ENCODE measurements around the gene GALNT17. TPM values are rescaled to one million over a fixed set of nuclear protein-coding genes. Genes with fewer than 3 reads are reported as not detected.

Gene GALNT17
- total RNA-seq, 1 donor from 2014 or later: 95.3 TPM

DNA sequence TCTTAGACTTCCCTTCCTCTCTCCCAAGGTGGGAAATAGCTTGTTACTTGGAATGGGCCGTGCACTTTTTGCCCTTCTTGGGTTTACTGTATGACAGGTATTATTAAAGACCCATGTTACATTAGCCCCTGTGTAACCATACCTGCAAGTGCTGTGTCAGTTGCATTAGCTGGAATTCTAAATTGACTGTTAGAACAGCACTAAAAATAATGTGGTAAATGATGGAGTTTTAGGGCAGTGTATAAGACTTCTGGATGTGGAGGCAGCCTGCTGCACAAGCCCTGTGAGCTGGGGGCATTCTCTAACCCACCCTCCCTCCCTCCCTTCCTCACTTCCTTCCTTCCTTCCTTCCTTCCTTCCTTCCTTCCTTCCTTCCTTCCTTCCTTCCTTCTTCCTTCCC, 52.7 kb downstream of the GALNT17 start:
- no peak for DNase-seq
- Histone ChIP-seq H3K9me3 (replicated peaks) (no peaks in the 10 kb centered on the region), H3K27ac (replicated peaks) (no peak overlapping the region), H3K4me1 (peaks cover 15% of the 10 kb centered on the region), H3K36me3 (no peaks in the 10 kb centered on the region), H3K4me3 (no peak overlapping the region), H3K27me3 (ENCODE audit: low read depth) (no peaks in the 10 kb centered on the region)
- intact Hi-C loops (cut with micrococcal nuclease): no loop called here
- TF ChIP-seq, protein P1, sequence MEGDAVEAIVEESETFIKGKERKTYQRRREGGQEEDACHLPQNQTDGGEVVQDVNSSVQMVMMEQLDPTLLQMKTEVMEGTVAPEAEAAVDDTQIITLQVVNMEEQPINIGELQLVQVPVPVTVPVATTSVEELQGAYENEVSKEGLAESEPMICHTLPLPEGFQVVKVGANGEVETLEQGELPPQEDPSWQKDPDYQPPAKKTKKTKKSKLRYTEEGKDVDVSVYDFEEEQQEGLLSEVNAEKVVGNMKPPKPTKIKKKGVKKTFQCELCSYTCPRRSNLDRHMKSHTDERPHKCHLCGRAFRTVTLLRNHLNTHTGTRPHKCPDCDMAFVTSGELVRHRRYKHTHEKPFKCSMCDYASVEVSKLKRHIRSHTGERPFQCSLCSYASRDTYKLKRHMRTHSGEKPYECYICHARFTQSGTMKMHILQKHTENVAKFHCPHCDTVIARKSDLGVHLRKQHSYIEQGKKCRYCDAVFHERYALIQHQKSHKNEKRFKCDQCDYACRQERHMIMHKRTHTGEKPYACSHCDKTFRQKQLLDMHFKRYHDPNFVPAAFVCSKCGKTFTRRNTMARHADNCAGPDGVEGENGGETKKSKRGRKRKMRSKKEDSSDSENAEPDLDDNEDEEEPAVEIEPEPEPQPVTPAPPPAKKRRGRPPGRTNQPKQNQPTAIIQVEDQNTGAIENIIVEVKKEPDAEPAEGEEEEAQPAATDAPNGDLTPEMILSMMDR (IDR thresholded peaks at IDR 0.05; ENCODE audit: borderline replicate concordance): no peak

DNA sequence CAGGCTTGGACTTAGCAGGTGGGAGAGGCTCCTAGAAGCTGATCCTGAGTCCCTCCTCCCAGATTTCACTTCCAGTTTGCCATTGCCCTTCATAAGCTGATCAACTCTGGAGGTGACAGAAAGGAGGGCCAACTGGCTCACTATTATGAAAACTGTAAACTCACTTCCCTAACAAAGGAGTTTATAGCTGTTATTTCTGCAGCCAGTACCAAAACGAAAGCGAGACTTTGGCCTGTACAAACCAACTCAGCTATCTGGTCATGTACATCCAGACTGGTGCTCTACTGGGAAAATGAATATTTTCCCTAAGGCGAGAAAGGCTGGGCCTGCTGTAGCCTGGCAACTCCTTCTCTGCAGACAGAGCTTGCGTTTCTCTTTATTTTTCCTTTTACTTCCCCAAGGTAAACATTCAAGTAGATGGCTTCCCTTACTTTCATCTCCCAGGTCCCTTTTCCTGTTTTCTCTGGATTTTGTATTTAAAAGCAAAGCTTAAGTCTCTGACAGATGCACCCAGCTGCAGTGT, 54.7 kb downstream of the GALNT17 start:
- H3K27me3 ChIP-seq (ENCODE audit: low read depth): no peaks in the 10 kb centered on the region

DNA sequence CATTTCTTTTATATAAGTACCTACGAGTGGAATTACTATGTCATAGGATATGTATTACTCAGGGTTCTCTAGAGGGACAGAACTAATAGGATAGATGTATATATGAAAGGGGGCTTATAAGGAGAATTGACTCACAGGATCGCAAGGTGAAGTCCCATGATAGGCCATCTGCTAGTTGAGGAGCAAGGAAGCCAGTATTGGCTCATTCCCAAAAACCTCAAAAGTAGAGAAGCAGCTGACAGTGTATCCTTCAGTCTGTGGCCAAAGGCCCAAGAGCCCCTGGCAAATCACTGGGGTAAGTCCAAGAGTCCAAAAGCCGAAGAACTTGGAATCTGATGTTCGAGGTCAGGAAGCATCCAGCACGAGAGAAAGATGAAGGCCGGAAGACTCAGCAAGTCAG, 59.8 kb downstream of the GALNT17 start:
- no peak for DNase-seq
- peaks cover 1% of the 10 kb centered on the region for H3K4me1 ChIP-seq
- TF ChIP-seq, protein P1 (IDR thresholded peaks at IDR 0.05; ENCODE audit: borderline replicate concordance): no peak
- intact Hi-C loops (cut with micrococcal nuclease): no loop called here
- H3K36me3 ChIP-seq: no peaks in the 10 kb centered on the region
- H3K9me3 ChIP-seq (replicated peaks): peaks cover 8% of the 10 kb centered on the region
- H3K4me3 ChIP-seq: no peak overlapping the region
- no peaks in the 10 kb centered on the region for H3K27me3 ChIP-seq (ENCODE audit: low read depth)
- no peak overlapping the region for H3K27ac ChIP-seq (replicated peaks)

More for the DNA sequence above, 54.7 kb downstream of the GALNT17 start:
- intact Hi-C loops (cut with micrococcal nuclease): no loop called here
- no peak overlapping the region for H3K4me3 ChIP-seq
- no peak for DNase-seq
- peaks cover 8% of the 10 kb centered on the region for H3K9me3 ChIP-seq (replicated peaks)
- peaks cover 15% of the 10 kb centered on the region for H3K4me1 ChIP-seq
- TF ChIP-seq, protein P1 (IDR thresholded peaks at IDR 0.05; ENCODE audit: borderline replicate concordance): no peak
- H3K27ac ChIP-seq (replicated peaks): no peak overlapping the region
- H3K36me3 ChIP-seq: no peaks in the 10 kb centered on the region

DNA sequence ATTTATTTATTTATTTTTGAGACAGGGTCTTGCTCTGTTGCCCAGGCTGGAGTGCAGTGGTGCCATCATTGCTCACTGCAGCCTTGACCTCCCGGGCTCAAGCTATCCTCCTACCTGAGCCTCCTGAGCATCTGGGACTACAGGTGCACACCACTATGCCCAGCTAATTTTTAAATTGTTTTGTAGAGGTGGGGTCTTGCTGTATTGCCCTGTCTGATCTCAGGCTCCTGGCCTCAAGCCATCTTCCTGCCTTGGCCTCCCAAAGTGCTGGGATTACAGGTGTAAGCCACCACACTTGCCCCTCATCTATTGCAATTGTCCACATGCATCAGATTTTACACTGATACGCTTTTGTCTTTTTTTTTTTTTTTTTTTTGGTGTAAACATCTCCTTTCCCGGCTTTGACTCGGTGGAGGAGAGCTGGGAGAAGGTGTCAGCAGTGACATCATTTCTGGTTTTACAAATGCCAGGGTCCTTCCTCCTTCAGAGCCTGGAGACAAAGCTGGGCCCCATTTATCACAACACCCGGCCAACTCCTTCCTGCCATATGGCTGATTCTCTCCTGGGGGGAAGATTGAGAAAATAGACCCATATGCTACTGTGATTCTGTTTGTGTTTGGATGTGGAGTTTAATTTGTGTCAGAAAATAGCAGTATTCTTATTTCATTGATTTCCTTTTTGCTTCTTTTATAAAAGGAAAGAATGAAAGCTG, 61.3 kb downstream of the GALNT17 start:
- H3K4me3 ChIP-seq: no peak overlapping the region
- H3K9me3 ChIP-seq (replicated peaks): peaks cover 8% of the 10 kb centered on the region
- no peaks in the 10 kb centered on the region for H3K27me3 ChIP-seq (ENCODE audit: low read depth)
- TF ChIP-seq, protein P1 (IDR thresholded peaks at IDR 0.05; ENCODE audit: borderline replicate concordance): no peak
- no peak overlapping the region for H3K27ac ChIP-seq (replicated peaks)
- intact Hi-C loops (cut with micrococcal nuclease): no loop called here
- peaks cover 1% of the 10 kb centered on the region for H3K4me1 ChIP-seq
- DNase-seq: no peak
- H3K36me3 ChIP-seq: no peaks in the 10 kb centered on the region

DNA sequence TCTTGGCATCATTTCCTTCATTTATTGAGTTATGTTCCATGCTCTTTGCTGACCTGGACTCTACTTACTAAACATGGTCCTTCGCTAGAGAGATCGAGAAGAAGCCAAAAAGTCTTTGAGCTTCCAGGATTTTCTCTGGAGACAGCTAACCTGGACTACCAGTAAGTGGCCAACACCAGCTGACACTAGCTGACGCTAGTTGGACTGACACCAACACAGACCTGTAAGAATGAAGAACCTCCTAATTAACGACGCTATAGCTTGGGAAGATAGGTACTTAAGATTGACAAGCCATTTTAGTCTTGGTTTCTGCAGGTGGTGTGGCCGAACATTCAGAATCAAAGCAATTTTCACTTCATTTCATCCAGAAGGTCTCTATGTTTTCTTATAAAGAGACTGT, 66.4 kb downstream of the GALNT17 start:
- intact Hi-C loops (cut with micrococcal nuclease): no loop called here
- H3K4me1 ChIP-seq: peaks cover 10% of the 10 kb centered on the region
- no peaks in the 10 kb centered on the region for H3K36me3 ChIP-seq
- H3K27ac ChIP-seq (replicated peaks): no peak overlapping the region
- peaks cover 1% of the 10 kb centered on the region for H3K9me3 ChIP-seq (replicated peaks)
- TF ChIP-seq, protein P1 (IDR thresholded peaks at IDR 0.05; ENCODE audit: borderline replicate concordance): no peak
- H3K4me3 ChIP-seq: no peak overlapping the region
- no peak for DNase-seq
- H3K27me3 ChIP-seq (ENCODE audit: low read depth): no peaks in the 10 kb centered on the region
